HG03103 (cell line): ENCODE measurements around the gene FBXO7.

Experiments
- ATAC-seq: cut with Tn5 transposase; IDR thresholded peaks from one replicate; pipeline ENCODE4 v1.9.1; 2021; ENCODE audit warnings: low read depth; ENCODE audit not compliant: unreplicated experiment

FBXO7 gene

DNA sequence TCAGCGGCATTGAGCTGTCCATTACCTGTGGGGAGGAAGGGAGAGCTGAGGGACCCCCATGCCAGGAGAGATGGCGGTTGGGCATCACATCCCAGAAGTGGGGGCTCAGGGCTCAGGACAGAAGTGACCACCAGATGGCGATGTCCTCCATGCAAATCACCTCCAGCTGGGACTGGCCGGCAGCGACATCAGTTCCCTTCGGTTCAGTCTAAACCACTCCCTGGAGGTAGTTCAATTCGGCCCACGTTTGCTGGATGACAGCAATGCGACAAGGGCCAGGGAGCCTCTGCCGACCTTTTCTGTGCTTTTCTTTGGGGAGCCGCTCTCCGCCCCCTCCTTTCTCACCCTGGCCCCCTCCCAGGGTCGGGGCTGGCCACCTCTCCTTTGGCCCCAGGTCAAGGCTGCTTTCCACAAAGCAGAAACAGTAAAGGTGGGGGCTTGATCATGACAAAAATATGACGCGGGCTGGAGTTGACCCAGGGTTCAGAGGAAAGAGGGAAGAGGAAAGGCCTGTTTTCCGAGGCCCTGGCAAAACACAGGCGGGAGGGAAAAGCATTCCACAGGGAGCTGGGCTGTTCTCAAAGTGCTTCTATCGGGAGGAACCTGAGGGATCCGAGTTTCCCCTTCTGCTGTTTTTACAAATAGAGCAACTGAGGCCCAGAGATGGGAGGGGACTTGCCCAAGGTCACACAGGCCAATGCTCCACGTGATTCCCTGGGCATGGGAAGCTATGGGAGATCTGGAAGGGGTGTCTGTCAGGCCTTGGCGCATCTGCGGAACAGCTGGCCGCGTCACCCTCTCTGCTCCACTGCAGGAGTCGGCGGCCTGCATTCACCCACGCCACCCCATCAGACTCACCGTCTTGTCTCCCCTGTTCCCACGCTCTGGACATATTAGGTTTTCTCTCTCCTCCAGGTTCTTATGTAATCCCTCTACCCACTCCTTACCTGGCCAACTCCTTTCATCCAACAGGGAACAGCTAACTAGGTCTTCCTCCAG is 54.7 kb downstream of the FBXO7 start:
- no peak for ATAC-seq

DNA sequence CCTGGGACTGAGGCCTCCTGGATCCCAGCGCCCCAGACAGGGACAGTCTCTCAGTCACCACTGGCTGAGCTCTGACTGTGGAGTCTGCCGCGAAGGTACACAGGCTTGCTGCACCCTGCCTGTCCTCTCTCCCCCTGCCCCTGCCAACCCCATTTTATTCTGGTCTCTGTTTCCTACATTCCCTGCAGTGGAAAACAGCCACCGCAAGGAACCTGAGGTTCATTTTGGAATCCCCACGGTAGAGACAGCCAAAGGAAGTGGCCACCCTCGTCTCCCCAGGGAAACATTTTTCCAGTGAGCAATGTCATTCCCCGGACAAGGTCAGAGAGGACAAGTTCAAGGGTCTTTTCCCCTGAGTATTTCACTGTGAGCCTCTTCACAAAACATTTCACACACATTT is 56.6 kb downstream of the FBXO7 start:
- no peak for ATAC-seq

DNA sequence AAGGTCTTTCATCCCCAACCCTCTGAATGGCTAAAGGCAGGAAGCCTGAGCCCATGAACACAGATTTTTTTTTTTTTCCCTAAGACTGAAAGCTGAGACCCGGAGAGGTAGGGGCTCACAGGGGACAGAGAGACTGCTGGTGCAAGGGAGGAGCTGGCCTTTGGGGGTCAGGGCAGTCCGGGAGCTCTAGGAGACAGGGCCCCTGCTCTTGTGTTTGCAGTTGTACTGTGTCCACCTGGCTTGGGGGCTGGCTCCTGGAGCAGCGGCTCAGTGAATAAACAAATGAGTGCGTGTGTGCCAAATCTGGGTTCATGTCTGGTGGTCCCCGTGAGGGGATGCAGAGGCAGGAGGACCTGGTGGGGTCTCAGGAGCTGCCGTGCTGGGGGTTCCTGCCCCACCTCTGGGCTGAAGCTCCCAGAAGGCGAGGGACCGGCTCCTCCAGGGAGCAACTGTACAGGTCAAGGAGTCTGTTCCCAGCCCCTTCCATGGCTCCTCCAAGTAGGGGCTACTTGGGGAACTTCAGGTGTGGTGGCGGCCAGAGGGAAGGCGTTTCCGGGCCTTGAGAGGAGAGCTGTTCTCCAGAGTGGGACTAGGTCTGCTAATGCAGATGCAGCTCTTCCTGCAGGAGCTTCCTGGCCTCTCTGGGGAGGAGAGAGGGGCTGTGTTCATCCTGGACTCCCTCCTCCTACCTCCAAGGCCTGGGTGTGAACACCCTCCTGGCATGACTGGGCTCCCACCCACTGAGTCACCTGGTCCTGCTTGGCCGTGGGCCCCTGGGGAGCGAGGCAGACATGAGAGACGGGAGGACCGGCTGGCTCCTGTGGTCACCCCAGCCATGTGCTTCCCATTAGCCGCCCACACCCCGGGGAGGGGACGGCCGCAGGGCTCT is 57.6 kb downstream of the FBXO7 start:
- no peak for ATAC-seq

DNA sequence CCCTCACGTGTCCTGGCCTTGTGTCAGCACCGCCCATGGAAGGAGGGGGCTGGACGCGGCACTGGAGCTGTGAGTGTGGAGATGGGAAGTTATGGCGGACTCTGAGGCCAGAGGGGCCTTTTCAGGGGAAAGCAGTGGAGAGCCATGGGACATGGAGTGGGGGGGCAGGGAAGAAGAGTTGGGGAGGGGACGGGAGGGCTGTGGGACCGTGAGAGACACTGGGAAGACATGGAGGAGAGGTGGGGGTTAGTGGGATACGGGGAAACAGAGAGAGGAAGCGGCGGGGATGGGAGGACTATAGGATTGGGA is 58.2 kb downstream of the FBXO7 start:
- ATAC-seq: no peak

DNA sequence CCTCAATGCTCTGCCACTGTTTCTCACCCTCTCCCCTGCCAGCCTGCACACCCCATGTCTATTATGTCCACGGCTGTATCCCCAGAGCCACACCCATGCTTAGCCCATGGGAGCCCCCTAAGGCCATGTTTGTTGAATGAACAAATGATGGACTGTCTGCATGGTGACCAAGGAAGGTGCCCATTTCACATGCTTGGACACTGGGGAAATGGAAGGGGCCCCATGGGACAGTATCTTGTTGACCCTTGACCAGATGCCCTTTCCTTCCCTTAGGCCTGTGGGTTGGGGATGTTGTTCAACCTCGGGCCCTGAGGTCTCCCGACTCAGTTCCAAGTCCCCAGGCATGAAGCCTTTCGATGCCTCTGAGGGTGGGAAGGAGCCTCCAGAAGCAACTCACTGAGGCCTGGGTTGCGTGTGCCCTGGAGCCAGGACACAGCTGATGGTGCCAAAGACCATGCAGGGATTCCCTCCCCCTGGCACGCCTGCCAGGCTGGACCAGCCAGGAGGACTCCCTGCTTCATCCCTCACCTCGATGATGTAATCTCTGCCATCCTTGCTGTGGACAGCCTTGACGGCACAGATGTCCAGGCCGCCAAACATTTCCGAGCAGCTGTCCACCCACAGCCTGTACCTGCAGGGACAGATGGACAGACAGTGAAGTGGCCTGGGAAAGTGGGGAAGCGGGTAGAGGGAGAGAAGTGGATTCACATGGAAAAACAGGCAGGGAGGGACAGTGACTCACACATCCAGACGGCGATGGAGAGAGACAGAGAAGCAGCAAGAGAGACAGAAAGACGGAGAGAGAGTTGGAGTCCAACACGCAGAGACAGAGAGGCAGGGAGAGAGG is 58.9 kb downstream of the FBXO7 start:
- no peak for ATAC-seq

DNA sequence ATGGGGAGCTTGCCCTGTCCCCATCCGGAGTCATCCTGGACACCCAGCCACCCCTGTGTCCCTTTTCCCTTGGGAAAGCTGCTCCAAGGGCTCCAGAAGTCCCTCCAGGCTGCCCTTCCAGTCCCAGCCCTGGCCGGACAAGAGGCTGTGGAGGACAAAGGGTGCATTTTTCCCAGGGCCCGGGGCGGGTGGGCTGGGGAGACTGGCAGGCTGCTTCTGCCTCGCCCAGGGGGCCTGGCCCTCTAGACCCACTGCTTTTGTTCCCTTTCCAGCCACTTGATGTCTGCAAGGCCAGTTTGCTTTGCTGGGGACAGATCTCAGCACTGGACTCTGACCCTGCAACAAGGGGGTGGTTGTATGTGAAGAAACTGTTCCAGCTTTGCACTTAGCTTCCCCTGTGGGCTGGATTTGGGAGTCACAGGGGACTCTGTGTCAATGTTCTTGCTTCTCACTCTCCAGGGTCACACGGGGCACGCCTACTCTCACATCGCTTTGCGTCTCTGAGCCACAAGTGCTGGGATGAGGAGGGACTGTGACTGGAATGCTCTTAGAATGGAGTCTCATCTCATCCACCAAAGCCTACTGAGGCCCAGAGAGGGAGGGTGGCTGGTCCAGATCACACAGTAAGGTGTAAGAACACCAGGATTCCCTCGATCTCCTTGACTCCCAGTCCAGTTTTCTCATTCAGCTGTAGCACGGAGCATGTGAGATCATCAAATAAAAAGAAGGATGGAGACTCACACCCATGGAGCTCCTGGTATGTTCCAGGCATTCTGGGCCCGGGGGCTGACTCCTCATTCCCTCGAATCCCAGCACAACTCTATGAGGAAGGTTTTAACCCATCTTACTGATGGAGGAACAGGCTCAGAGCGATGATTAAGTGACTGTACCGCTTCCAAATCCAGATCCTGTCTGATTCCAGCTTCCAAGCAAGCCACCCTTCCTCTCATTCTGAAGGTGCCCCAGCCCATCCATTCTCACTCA is 59.9 kb downstream of the FBXO7 start:
- ATAC-seq: no peak

DNA sequence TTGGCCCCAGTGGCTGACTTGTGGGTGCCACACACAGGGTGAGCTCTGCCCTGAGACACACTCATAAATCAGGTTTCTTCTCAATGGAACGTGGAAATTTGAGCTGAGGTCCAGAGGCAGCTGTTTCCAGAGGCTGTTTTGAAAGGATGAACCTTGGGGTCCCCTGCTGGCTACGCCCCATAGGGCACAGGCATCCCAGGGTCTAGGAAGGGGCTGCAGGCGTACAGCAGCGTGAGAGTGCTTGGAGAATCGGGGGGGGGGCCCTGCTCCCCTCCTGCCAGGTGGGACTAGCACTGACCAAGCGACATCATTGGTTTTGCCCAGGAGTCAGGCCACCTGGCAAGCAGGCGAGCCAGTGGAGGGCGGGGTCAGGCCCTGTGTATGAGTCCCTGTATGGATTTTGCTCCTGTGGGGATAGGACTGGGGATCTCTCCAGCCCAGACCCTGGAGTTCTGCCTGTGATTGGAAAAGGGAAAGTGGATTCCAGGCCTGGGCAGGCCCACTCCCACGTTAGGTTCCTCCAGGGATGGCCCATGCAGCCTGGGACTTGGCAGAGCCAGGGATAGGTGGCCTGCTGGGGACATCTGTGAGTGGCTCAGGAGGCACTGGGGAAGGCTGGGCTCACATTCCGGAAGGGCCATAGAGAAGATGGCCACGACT is 61.0 kb downstream of the FBXO7 start:
- no peak for ATAC-seq

DNA sequence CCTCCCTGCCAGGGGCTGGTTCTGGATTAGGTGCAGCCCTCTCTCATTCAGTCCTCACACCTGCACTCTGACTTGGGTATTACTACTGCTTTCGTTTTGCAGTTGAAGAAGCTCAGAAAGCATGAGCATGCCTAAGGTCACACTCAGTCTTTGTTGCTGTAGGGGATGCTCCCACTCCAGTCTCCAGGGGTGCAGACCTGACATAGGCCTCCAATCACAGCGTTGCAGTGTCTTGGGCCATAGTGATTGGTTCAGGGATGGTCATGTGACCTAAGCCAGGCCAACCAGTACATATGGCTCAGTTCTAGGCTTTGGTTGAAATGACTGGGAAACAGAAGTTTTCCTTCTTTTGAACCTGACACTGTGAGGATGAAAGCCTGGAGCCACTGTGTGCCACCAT is 61.7 kb downstream of the FBXO7 start:
- ATAC-seq: no peak

DNA sequence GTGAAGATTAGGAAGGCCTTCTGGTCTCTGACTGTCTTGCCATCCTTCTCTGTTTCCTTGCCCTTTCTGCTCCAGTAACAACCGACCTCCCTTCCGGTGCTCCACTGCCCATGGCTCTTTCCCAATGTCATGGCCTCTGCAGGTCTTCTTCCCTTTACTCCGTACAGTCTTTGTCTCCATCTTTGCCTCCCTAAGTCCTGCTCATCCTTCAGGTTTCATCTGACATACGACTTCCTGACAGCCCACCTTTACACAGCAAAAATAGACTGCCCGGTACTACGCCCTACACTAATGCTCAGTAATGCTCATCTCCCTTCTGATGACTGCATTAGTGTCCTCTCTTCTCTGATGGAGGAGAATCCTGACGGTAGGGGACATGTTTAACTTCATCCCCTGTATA is 63.9 kb downstream of the FBXO7 start:
- no peak for ATAC-seq

DNA sequence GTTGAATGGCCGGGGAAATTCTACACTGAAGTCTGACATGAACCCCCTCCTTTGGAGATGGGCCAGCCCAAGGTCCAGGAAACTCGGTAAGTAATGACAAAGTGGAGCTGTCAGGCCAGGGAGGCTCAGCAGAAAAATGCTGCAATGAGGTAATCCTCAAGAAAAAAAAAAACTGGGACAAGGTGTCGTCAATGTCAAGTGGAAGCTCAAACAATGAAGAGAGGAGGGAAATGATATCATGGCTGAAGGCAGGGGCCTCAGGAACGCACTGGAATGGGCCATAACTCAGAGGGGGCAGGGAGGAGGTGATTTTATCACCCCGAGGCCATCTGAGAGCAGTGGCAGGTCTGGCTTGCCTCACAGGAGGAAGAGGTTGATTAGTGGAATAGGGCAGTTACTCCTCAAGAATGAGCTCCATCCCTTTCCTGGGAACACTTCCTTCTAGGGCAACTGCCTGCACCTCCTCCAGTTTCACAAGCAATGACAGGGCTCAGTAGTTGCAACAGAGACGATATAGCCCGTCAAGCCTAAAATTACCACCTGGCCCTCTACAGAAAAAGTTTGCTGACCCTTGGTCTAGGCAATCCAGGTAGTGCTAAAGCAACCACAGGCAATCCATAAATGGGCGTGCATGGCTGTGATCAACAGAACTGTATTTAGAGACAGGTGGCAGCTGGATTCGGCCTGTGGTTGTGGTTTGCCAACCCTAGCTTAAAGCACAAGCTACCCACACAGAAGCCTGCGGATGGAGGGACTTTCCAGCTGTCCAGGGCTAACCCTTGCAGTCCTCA is 65.2 kb downstream of the FBXO7 start:
- ATAC-seq: no peak

DNA sequence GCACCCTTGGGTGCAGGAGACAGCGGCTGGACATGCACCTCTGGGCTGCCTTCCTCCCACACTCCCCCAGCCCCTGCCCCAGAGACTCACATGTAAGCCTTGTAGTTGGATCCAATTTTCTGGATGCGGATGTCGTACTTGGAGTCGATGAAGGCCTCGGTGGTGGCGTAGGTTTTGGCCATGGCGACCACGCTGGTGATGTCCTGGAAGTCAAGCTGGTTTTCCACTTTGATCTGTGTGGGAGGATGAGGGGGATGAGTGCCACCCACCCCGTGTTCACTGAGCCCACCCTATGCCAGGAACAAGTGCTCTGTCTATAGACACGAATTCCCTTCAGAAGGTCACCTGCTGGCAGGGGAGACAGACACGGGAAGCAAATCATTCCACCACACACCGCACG is 66.9 kb downstream of the FBXO7 start:
- no peak for ATAC-seq

DNA sequence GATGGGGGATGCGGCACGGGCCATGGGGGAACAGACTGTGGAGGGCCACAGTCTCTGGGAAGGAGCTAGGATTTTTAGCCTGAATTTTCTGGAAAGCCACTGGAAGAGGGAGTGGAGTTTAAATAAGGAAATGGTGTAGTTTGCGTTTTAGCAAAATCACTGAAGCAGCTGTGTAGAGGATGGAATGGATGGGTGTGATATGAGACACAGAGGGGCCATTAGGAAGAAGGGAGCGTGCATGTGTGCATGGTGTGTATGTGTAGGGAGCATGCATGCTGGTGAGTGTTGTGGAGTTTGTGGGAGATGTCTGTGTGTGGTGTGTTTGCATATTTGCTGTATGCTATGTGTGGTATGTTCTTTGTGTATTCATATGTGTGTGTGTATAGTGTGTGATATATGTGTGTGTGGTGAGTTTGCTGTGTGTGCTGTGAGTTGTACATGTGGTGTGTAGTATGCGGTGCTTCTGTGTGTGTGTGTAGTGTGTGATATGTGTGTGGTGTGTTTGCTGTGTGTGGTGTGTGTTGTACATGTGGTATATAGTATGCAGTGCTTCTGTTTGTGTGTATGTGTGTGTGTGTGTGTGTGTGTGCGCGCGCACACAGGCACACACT is 67.6 kb downstream of the FBXO7 start:
- no peak for ATAC-seq

DNA sequence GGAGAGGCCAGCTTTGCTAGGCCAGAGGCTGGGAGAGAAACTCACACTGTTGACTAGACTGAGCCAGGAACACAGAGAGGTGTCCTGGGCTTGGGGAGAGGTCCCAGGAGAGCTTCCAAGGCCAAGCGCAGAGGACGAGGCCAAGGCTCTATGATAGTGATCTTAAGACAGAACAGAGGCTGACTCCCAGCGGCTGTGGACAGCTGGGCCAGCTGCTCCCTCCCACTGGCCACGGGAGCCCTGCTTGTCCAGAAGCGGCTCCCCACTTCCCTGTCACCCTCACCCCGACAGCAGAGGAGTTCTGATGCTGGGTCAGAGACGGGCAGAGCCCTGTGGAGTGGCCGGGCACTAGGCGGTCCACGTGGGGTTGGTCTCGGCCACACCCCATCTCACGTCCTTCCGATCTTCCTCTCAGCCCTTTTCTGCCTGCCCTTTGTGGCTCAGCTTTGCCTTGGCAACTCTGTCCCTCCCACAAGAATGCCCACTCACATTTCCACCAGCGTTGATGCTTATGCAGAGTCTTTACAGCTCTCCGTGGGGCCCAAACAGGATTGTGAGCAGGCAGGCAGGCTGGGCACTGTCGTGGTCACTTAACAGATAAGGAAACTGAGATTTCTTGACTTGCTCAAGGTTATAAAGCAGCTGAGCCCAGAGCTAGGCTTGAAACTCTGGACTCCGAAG is 68.2 kb downstream of the FBXO7 start:
- no peak for ATAC-seq

DNA sequence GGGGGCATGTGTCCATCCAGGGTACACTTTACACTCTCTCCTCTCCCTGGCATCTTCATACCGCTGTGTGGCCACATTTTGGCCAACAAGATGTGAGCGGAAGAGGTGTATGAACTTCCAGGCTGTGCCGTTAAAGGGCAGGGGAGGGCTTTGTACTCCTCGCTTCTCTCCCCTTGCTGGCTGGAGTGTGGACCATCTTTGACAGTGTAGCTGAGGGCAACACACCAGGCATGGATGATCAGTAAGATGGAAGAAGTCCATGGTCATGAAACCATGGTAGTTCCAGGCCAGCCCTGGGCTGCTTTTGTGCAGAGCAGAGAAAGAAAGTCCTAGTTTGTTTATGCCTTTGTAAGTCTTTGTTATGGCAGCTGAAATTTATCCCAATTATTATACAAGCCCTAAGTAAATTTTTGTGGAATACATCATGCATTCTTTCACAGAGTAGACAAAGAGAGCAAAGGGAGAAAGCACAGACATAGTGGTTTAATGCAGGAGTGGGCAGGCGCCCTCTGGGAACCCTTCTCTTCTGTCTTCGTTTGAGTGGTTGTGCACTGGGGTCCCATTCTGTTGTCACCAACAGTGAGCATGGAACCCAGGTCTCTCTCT is 70.4 kb downstream of the FBXO7 start:
- no peak for ATAC-seq

DNA sequence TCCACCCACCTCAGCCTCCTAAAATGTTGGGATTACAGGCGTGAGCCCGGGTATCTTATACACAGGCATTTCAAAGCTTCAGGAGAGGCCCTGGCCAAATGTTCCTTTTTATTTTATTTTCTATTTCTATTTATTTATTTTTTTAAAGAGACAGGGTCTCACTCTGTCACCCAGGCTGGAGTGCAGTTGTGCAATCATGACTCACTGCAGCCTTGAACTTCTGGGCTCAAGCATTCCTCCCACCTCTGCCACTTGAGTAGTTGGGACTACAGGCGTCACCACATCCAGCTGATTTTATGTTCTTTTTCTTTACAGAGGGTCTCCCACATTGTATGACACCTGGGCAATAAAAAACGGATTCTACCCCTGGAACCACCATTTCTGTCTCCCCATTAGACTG is 71.2 kb downstream of the FBXO7 start:
- ATAC-seq: no peak

DNA sequence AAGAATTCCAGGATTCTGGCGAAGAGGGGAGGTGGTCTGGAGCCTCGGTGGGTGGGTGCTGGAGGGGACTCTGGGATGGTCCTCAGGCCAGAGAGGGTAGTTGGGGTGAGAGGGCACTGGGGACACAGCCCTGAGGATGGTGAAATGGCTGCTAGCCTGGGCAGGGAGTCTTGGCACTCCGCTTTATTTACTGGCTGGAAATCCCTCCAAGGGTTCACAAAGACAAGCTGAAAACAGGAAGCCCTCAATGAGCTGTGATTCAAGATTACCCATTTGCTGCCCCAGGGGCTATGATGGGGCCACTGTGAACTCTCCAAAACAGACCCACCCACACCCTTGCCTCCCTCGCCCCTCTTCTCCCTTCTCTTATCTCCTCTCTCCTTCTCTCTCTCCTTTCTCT is 71.9 kb downstream of the FBXO7 start:
- no peak for ATAC-seq

DNA sequence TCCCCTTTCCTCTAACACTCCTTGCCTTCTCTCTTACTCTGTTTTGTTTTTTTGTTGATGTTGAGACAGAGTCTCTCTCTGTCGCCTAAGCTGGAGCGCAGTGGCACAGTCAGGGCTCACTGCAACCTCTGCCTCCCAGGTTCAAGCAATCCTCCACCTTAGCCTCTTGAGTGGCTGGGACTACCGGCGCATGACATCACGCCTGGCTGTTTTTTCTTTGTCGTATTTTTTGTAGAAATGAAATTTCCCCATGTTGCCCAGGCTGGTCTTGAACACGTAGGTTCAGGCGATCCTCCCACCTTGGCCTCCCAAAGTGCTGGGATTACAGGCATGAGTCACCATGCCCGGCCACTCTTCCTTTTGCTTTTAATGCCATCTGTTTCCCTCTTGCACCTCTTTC is 72.3 kb downstream of the FBXO7 start:
- no peak for ATAC-seq
